Right renal pelvis (tissue), 4 donors: ENCODE data around the gene TSPAN2. TPM values are rescaled to one million over a fixed set of nuclear protein-coding genes. Genes with fewer than 3 reads are reported as not detected.

Experiments used
- DNase-seq, 4 donors: peaks; one replicate each; pipeline ENCODE4 v3.0.0-alpha.2; 2013; ENCODE audit warnings: low read depth in 4 of 4, low spot score in 3 of 4, missing footprints in 1 of 4
- polyA plus RNA-seq, 4 donors: library from polyadenylated mRNA; unstranded; fragments of 120-200 nt; gene quantifications; one replicate each; pipeline ENCODE4 v1.2.1, GENCODE V29; 2013; ENCODE audit not compliant: insufficient read length in 4 of 4

TSPAN2 gene
- polyA plus RNA-seq, 4 donors: 39.1 to 46.3 (median 41.2) TPM

DNA sequence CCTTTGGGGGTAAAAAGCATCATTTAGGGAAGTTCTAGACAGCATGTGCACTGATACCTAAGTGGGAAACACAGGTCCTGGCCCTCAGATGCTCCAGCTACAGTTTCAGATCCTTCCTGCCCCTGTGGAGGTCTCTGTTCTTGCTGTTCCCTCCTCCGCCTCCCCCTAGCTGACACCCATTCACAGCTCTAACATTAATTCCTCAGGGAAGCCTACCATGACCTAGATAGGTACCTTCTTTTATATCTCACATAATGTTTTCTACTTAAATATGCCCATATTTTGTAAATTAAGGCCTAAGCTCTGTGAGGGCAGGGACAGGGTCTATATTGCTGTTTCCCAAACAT, 11.3 kb downstream of the TSPAN2 start:
- no peak for DNase-seq

DNA sequence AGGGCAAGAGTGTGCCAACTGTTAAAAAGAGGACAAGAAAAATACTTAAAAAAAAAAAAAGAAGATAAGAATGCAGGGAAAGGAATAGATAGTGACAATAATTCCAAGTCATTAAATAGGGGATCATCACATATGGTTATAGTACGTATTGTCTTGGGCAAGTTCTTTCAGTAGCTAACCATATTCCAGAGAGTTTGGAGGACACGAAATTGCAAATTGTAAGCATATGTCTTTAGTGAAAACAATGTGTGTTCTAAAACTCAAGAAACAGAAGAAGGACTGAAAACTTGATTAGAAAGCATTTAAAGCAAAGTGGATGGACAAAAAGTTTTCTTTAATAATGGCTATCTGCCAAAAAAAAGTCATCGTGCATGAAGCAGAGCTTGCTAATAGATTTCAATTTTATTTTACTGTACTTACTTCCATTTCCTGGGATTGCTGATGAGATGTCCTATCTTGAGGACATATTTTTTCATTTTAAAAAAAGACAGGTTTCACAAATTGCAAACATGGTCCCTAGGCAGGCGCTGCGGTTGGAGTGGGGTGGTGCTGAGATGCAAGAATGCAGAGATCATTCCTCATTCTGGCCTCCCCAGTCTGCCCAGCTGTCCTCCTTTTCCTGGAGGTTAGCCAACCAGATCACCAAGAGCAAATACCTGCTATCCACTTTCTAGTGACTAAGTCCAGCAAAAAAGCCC, 11.9 kb downstream of the TSPAN2 start:
- no peak for DNase-seq

DNA sequence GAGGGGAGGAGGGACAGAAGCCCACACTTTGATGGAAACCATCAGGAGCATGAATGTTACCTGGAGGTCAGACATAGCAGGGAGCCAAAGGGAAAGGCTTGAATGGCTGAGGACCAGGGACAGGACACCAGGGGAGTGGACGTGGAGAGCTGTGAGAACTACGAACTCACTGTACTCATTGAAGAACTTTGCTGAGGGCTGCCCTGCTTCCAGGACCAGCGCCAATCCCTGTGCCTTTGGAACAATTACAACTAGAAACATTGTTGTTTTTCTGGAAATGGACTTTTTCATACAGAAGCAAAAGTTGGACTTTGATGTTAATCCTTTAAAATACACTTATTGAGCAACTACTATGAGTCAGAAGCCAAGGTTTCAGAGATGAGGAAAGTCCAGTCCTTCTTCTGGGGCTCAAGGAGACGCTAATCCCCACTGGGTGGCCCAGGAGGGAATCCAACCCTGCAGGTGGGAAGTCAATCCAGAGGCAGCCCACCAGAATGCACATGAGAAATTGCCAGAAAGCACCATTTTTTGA, 12.9 kb downstream of the TSPAN2 start:
- no peak for DNase-seq

DNA sequence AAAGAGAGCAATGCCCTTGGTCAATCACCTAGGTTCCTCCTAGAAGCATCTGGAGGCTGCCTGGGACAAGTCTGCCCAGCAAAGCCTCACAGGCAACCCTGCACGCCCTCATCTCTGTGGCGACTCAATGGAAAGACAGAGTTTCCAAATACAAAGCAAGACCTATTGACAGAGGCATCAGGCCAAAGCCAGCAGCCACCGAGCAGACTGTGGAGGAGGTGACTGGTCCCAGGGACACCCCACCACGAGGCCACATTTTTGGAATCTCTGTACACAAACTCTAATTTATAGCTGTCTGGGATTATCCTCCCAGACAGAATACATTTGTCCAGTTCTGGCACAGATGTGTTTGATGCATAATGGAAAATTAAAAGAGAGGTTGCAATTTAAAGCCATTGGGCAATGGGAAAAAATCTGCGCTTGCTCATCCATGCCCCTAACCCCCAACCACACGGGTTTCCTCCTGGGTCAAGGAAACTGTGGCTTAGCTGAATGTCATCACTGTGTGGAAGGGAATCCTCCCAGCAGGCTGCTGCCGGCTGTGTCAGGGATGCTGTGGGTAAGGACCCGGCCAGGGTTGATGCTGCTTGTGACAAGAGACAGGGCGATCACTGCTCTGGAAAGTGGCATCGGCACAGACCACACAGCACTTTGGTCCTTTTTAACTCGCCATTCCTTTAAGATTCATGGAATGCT, 14.3 kb downstream of the TSPAN2 start:
- DNase-seq: no peak

DNA sequence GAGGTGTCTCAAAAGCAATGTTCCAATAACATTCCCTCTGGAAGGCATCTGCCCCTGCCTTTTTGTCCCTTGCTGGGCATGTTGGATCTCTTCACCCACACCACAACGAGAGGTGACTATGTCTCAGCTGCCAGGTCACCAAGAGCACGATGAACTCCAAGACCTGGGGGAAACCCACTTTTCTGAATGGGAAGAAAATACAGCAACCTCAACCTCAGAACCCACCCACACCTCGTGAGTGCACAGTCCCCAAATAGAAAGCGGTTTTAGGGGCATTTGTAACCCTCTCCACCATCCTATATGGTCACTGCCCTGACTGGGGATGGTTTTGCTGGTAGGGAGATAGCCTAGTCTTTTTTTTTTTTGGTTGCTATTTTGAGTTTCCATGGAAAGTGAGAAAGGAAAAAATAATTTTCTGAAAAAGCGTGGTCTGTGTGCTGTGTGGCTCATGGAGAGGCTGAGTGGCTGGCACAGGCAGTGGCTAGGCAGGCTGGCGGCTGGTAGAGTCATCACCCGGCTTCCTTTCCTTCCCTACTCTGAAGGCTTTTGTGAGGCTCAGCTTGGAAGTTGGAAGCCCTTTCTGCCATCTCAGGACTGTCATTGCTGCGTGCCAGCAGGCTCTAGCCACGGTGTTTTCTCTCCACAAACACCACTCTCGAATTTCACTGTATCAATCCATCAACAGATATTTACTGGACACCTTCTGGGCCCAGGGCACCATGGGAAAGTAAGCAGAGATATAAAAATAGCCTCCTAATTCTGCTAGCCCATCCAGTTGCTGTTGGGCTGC, 15.8 kb downstream of the TSPAN2 start:
- DNase-seq: no peak

DNA sequence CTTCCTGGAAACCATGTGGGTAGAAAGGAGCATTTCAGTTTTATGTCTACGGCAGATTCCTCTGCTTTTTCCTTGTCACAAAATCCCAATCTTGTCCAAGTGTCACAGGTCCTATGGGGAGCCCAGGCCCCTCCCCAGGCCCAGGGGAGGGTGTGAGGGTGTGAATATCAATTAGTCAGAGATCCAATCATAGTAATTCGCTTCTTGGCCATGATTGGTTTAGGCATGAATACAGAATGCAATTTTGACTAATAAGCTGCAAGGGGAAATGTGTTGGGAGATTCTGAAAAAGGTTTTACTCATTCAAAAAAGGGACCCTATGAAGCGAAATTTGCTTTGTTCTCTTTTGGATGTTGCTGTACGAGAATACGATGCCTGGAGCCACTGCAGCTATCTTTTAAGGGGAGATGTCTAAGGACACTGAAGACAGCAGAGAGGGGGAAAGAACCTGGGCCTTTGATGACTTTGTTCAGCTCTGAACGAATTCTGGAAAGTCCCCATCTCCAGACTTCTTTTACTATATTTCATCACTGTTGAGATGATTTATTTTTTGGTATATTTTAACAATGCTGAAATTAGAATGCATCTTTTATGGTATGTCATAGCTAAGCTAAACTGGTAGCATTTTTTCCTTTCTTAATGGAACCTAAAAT, 18.2 kb downstream of the TSPAN2 start:
- DNase-seq: no peak

DNA sequence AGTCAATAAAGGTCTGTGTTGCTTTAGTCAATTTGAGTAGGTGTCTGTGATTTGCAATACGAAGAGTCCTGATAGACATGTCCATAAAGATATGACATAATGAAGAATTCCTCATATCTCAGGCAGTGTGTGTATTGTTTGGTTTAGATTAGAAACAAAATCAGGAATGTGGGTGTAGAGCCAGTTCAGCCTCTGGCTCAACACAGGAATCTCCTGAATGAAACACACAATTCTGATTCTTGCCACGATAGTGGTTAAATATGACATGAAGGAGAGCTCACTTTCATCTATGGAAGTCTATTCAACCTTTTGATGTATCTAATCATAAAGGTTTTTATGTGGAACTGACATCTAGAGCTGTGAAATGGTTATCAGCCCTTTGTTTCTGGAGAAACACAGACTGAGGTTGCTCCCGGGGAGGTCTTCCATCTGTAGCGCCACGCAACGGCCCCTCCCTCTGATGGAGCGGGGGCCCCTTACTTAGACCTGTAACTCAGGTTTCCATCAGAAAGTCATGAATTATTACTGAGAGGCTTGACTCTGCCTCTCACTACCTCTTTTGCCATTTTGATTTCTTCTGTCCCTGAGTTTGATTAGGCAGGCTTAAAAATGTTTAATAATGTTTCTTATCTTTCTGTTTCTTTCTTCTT, 19.5 kb downstream of the TSPAN2 start:
- no peak for DNase-seq

DNA sequence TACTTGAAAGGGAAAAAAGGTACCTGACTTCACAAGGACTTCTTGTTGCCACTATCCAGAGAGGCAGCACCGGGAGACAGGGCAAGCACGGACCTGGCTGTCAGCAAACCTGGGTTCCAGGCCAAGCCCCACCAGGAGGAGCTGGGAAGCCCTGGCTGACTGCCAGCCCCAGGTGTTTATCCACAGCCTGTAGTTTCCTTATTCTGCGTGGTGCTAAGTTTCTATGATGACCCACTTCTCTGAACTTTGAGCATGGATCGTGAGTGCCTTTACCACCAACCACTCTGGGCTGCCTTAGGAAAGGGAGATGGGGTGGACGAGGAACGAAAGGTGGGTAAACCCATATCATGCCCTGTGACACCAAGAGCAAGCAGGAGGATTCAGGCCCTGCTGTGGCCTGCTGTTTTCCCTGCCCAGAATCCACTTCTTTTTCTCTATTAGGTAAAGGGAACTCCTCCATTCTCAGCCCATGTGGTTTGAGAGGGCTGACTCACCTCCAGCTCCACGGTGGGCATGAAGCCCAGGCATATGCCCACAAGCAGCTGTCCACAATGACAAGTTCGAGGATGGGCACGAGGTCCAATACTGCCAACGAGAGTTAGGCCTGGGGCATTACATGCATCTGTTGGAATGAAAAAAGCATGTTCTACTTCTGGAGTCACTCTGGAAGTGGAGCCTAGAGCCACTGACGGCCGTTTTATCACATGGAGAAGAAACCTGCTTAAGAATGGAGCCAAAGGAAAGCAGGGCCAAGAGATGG, 20.3 kb downstream of the TSPAN2 start:
- DNase-seq: no peak

DNA sequence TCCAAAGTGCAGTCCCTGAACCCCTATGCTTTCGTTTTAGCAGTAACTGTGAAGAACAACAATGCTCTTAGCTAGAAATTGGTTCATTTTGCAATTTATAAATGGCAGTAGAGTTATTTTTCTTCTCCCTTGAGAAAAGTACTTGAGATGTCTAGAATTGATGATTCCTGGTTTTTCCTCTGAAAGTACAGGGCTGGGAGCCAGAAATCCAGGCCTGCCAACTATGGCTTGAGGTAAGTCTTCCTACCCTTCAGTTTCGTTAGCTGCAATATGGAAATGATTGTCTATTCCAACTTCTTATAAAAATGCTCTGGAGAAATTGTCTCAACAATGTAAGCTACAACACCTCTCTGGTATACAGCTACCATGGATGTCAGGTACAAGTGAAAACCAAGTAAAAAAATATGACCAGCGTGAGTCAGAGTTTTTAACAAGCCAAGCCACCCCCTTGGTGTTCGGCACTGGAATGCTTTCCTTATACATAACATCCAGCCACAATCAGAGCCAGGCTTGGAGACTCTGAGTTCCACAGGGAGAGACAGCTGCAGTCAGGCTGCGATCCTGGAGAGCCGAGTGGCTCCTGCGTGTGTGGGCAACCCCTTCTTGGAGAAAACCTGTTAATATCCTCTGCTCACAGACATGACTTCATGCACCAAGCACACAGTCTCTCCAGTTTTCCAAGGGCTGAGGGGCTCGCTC, 22.0 kb downstream of the TSPAN2 start:
- no peak for DNase-seq

DNA sequence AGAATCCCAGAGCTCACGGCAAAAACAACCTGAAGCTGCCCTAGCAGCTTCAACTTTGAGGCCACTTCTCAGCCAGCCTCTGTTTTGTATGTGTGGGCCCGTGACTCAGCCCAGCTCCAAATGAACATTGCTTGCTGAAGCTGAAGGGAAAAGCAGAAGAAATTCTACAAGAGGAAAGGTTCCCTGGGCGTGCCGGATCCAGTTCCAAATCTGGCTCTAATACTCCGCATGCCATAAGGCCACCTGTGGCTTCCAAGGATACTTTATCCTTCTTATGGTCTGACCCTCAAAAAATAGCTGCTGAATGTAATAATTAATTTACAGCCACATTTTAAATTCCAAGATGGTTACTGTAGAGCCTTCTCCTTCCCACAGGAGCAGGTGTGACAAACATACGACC, 24.3 kb downstream of the TSPAN2 start:
- no peak for DNase-seq

DNA sequence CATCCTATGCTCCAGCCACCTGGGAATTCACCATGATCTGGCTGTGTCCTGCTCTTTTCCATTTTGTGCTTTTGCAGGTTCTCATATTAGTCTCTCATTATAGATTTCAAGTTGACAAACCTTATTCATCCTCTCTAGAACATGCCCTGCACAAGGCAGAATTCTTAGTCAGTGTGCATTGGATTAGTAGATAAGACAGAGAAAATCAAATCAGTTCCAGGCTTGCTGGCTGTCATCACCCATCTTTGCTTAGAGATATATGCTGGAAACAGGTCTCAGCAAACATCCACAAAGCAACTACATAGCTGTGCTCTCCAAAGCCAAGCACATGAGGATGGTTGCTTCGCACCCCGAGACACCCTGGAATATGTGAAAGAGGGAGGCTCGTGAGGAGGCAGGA, 24.8 kb downstream of the TSPAN2 start:
- DNase-seq: no peak

DNA sequence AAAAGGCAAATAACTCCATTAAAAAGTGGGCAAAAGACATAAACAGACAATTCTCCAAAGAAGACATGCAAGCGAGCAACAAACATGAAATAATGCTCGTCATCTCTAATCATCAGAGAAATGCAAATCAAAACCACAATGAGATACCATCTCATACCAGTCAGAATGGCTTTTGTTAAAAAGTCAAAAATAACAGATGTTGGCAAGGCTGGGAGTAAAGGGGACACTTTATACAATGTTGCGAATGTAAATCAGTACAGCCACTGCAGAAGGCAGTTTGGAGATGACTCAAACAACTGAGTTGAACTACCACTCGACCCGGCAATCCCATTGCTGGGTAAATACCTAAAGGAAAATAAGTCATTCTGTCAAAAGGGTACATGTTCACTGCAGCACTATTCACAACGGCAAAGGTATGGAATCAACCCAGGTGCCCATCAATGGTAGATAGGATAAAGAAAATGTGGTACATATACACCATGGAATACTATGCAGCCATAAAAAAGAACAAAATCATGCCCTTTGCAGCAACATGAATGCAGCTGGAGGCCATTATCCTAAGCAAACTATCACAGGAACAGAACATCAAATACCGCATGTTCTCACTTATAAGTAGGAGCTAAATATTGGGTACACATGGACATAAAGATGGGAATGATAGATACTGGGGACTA, 25.9 kb downstream of the TSPAN2 start:
- DNase-seq: no peak

DNA sequence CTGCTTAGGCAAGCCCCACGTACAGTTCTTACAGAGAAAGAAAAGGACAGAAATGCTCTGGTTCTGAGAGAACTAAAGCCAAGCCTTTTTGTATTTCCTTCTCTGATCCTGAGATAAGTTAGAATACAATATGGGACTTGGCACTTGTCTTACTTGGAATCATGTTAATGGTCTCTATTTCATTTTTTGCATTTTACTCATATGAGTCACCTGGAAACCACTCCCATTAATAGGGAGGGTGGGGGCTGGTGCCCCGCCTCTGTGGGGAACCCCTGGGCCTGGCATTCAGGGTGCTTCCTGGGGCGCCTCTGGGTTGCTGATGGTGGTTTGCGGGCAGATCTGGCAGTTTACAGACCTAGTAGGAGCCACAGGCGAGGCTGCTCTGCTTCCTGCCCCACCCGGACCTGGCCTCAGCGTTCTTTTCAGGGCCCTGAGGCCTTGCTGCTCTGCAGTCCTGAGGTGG, 26.7 kb downstream of the TSPAN2 start:
- DNase-seq: no peak

DNA sequence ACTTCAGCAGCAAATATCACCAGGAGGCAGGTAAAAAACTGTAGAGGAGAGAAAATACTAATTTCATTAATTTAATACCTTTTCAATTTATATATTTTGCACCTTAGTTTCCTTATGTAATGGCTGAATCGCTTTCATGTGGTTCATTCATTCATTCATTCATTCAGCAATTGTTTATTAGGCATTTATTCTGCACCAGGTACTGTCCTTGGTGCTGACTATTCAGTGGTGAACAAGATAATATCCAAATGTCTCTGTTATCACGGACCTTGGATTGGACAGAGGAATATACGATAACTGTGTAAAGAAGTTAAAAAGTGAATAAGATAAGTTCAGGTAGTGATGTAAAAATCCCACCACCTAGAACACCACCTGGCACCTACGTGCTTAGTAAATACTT, 28.8 kb downstream of the TSPAN2 start:
- DNase-seq: no peak

DNA sequence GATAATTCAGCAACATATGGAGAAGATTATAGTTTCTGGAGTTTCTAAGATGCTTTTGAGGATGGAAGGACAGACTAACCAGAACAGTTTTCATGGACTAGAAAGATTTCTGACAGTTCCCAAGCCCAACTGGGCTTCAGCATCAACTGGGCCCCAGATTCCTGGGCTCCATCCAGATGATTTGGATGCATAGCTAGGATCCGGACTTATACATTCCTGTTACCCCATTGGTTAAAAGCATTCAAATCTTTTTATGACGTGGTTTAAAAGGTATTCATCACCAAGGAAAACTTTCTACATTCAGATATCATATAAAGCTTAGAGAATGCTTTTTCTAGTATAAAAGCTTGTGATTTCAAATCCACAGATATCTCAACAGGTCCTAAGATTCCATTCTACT, 30.0 kb downstream of the TSPAN2 start:
- DNase-seq: no peak

DNA sequence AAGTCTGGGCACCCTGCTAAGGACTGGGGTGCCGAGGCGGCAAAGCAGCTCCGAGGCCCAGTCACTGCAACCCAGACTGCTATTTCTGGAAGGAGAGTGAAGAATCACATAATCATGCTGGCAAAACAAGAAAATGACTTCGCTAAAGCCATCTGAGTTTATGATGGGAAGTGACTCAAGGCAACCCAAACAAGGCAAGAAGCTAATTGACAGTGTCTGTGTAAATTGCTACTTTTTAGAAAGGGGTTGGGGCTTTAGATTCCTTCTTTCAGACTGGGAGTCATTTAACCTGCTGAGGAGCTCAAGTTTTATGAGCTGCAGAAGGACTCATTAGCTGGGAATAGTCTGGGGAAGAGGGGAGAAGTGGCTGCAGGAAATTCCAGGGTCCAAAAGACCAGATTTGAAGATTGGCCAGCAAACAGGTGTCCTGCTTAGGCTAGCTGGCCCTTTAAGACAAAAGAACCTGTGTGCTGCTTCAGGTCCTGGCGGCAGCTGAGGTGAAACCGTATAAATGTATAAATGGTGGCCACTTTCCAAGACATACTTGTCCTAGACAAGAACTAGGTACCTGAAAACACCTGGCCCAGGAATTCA, 31.5 kb downstream of the TSPAN2 start:
- DNase-seq: no peak

DNA sequence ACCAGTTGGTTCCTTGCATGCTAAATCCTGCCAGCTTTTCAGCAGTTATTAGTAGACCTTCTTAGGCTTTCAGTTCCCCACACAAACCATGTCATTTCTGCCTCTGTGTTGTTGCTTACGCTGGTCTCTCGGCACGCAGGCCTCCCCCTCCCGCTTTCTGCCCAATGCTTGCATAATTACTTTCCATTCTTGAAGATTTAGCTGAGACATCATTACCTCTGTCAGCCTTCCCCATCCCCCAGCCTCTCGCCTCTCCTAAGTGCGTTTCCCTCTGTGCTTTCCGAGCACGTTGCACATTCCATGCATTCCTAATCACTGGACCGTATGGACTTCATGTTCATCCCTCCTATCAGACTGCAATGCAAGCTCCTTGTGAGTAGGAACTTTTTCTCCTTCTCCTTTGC, 32.9 kb downstream of the TSPAN2 start:
- peak; percentile 63 to 85 (median 72) for DNase-seq

DNA sequence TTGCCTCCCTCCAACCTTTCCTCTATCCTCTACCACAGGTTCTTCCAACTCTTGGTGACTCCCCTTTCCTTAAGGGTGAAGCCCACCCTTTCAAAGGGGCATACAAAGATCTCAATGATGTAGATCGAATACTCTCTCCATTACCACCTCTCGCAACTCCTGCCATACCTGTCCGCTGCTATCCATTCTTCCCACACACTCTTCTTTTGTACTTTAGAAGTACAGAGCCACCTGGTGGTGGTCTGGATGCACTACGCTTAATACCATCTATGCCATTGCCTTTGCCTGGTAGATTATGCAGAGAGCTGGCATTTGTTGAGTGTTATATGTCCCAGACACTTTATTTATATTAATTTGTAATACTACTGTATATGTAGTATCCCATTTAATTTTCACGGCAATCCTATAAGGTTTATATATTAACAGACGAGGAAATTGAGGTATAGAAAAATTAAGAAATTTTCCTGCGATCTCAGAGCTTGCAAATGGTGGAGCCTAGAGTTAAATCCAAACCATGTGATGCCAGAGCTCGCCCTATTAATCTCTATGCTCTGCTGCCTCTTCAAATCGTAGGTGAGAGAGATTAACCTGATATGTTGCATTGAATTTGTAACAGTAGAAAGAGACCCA, 36.7 kb downstream of the TSPAN2 start:
- peak in 3 of 4 donors; percentile 24 to 28 (median 26) for DNase-seq
